Neuronal stem cell (in vitro differentiated cells): ENCODE data around the gene PLGRKT.

Experiments
- DNase-seq: peaks from one replicate; pipeline ENCODE4 v3.0.0-alpha.2; 2013; ENCODE audit warnings: low spot score
- H2AFZ ChIP-seq: one replicate; pipeline ENCODE4 v1.6.1; 2013; ENCODE audit warnings: mild to moderate bottlenecking, low read length, inconsistent platforms
- H2AK5ac ChIP-seq: 2 replicates; pipeline ENCODE4 v1.6.1; 2013; ENCODE audit warnings: low read depth, mild to moderate bottlenecking, inconsistent platforms, low read length, moderate library complexity, mixed read lengths
- H2BK120ac ChIP-seq: 2 replicates; pipeline ENCODE4 v1.6.1; 2013; ENCODE audit warnings: low read depth, mild to moderate bottlenecking, inconsistent platforms, low read length, moderate library complexity, mixed read lengths
- H2BK12ac ChIP-seq: one replicate; pipeline ENCODE4 v1.6.1; 2013; ENCODE audit warnings: low read length, inconsistent platforms
- H2BK15ac ChIP-seq: 2 replicates; pipeline ENCODE4 v1.6.1; 2013; ENCODE audit warnings: mild to moderate bottlenecking, low read length, inconsistent platforms, mixed read lengths
- H2BK5ac ChIP-seq: one replicate; pipeline ENCODE4 v1.6.1; 2013; ENCODE audit warnings: inconsistent platforms, mild to moderate bottlenecking, low read length, moderate library complexity
- H3K14ac ChIP-seq: one replicate; pipeline ENCODE4 v1.6.1; 2013; ENCODE audit warnings: low read length, inconsistent platforms
- H3K18ac ChIP-seq: 2 replicates; pipeline ENCODE4 v1.6.1; 2013; ENCODE audit warnings: low read length, inconsistent platforms
- H3K23ac ChIP-seq: 2 replicates; pipeline ENCODE4 v1.6.1; 2013; ENCODE audit warnings: low read depth, mild to moderate bottlenecking, mixed read lengths, low read length, inconsistent platforms; ENCODE audit not compliant: poor library complexity
- H3K27ac ChIP-seq: replicated peaks from 3 replicates; pipeline ENCODE4 v1.5.1; 2013; ENCODE audit warnings: low read length, inconsistent platforms
- H3K27me3 ChIP-seq, 3 experiments: 2 replicates each; pipeline ENCODE4 v1.6.1; 2013; ENCODE audit warnings: low read length in 3 of 3, mild to moderate bottlenecking in 2 of 3, inconsistent platforms in 1 of 3, low read depth in 1 of 3, mixed read lengths in 1 of 3, moderate library complexity in 1 of 3; ENCODE audit not compliant: control insufficient read depth in 3 of 3, insufficient read depth in 3 of 3
- H3K36me3 ChIP-seq, 2 donors: replicated peaks in 1 of 2; 2 replicates each; pipeline ENCODE4 v1.6.1; 2013; ENCODE audit warnings: low read length in 2 of 2; ENCODE audit not compliant: control insufficient read depth in 2 of 2, insufficient read depth in 2 of 2
- H3K4ac ChIP-seq: 2 replicates; pipeline ENCODE4 v1.6.1; 2013; ENCODE audit warnings: inconsistent platforms, mild to moderate bottlenecking, low read length, moderate library complexity
- H3K4me1 ChIP-seq, 2 donors: 1 replicate in 1 of 2; 2 replicates in 1 of 2; pipeline ENCODE4 v1.6.1; 2013; ENCODE audit warnings: low read length in 2 of 2, low read depth in 1 of 2; ENCODE audit not compliant: control insufficient read depth in 2 of 2, insufficient read depth in 1 of 2
- H3K4me2 ChIP-seq: one replicate; pipeline ENCODE4 v1.6.1; 2013; ENCODE audit warnings: mild to moderate bottlenecking, low read length, inconsistent platforms; ENCODE audit not compliant: insufficient read depth, poor library complexity, severe bottlenecking
- H3K4me3 ChIP-seq, 2 donors: 2 replicates each; pipeline ENCODE4 v1.5.1; 2013; ENCODE audit warnings: low read length in 2 of 2, mild to moderate bottlenecking in 2 of 2, inconsistent platforms in 1 of 2, moderate library complexity in 1 of 2
- H3K79me1 ChIP-seq: one replicate; pipeline ENCODE4 v1.6.1; 2013; ENCODE audit warnings: low read depth, mild to moderate bottlenecking, inconsistent platforms, low read length, moderate library complexity
- H3K9ac ChIP-seq: one replicate; pipeline ENCODE4 v1.6.1; 2013; ENCODE audit warnings: mild to moderate bottlenecking, low read depth, low read length, inconsistent platforms; ENCODE audit not compliant: poor library complexity
- H3K9me3 ChIP-seq, 2 donors: replicated peaks in 1 of 2; 2 replicates each; pipeline versions ENCODE3 to v1.6.1; 2013; ENCODE audit warnings: low read length in 2 of 2, mild to moderate bottlenecking in 2 of 2, inconsistent platforms in 1 of 2, low read depth in 1 of 2, mixed read lengths in 1 of 2, moderate library complexity in 1 of 2; ENCODE audit not compliant: control insufficient read depth in 2 of 2, insufficient read depth in 1 of 2
- H4K8ac ChIP-seq: one replicate; pipeline ENCODE4 v1.6.1; 2013; ENCODE audit warnings: low read depth, mild to moderate bottlenecking, inconsistent platforms, low read length, moderate library complexity
- H4K91ac ChIP-seq: one replicate; pipeline ENCODE4 v1.6.1; 2013; ENCODE audit warnings: low read length, low read depth, mild to moderate bottlenecking, inconsistent platforms; ENCODE audit not compliant: poor library complexity
- WGBS, 2 donors: extraction: QIAGEN DNeasy Blood & Tissue Kit; methylation state at CpG; one replicate each; pipeline ENCODE4 v1.1.7; 2013; ENCODE audit warnings: missing lambda C conversion rate in 2 of 2, mixed read lengths in 1 of 2; ENCODE audit not compliant: insufficient read length in 2 of 2, insufficient replicate concordance in 1 of 2; ENCODE audit errors: extremely low coverage in 2 of 2; 5-methylcytosine and 5-hydroxymethylcytosine counted together

Gene PLGRKT

DNA sequence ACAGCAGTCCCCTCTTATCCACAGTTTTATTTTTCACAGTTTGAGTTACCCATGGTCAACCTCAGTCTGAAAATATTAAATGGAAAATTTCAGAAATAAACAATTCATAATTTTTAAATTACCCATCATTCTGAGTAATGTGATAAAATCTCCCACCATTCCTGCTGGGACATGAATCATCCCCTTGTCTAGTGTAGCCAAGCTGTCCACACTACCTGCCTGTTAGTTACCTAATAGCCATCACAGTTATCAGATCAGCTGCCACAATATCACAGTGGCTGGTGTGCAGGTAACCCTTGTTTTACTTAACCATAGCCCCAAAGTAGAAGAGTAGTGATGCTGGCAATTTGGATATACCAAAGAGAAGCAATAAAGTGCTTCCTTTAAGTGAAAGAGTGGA, 10.7 kb downstream of the PLGRKT start:
- H3K36me3 ChIP-seq: peaks cover 2 to 15% of the 10 kb centered on the region in 2 donors
- DNase-seq: no peak
- no peak overlapping the region for H3K4ac ChIP-seq
- no peaks in the 10 kb centered on the region for H3K79me1 ChIP-seq
- H2BK5ac ChIP-seq: no peak overlapping the region
- no peak overlapping the region for H3K23ac ChIP-seq
- H2BK15ac ChIP-seq: no peak overlapping the region
- H4K8ac ChIP-seq: no peak overlapping the region
- H2BK120ac ChIP-seq: no peak overlapping the region
- H3K4me1 ChIP-seq: no peaks in the 10 kb centered on the region
- H4K91ac ChIP-seq: no peak overlapping the region
- H3K9me3 ChIP-seq: no peaks in the 10 kb centered on the region
- no peak overlapping the region for H2AK5ac ChIP-seq
- no peaks in the 10 kb centered on the region for H3K27me3 ChIP-seq
- H2AFZ ChIP-seq: no peak overlapping the region
- H2BK12ac ChIP-seq: no peak overlapping the region
- no peak overlapping the region for H3K4me2 ChIP-seq
- H3K4me3 ChIP-seq: no peak overlapping the region
- H3K18ac ChIP-seq: no peak overlapping the region
- no peak overlapping the region for H3K9ac ChIP-seq
- no peak overlapping the region for H3K27ac ChIP-seq
- H3K14ac ChIP-seq: no peak overlapping the region

DNA sequence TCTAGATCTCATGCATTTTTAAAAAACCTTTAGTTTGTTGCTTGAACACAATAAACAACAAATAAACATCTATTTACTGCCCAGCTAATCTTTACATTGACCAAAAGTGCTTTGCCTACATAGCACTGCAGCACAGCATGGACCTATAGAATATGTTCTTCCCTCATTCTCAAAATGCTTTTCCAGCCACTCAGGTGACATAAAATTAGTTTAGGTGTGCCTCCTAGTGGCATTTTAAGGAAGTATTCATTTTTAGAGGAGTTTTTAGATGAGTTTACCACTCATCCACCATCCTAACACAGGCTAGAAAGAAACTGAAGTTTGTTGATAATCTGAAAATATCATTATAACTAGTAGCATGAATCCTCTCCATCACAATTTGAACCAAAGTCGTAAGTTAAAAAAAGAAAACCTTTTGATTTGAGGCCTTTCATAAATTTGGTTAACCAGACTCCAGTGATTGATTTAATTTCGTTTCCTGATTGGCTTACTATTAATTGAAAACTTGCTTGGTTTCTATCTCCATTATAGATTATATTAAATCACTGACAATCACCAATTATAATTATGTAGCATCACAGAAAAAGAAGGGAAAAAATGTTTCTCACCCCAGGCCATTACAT, 12.6 kb downstream of the PLGRKT start:
- Histone ChIP-seq H3K4me3 (no peak overlapping the region), H2BK15ac (no peak overlapping the region), H3K4me1 (peaks cover 0 to 3% of the 10 kb centered on the region in 2 donors), H2BK5ac (no peak overlapping the region), H2BK12ac (no peak overlapping the region), H3K27ac (no peak overlapping the region), H3K9ac (no peak overlapping the region), H3K27me3 (no peaks in the 10 kb centered on the region), H2AK5ac (no peak overlapping the region), H3K79me1 (no peaks in the 10 kb centered on the region), H3K18ac (no peak overlapping the region), H3K9me3 (no peaks in the 10 kb centered on the region), H3K36me3 (peaks cover 2 to 4% of the 10 kb centered on the region in 2 donors), H3K4ac (no peak overlapping the region), H4K8ac (no peak overlapping the region), H4K91ac (no peak overlapping the region), H2BK120ac (no peak overlapping the region), H3K23ac (no peak overlapping the region), H2AFZ (no peak overlapping the region), H3K4me2 (no peak overlapping the region), H3K14ac (no peak overlapping the region)
- DNase-seq: no peak
- no CpG with 5 or more reads among the region's 2 CpGs for WGBS, 2 donors

DNA sequence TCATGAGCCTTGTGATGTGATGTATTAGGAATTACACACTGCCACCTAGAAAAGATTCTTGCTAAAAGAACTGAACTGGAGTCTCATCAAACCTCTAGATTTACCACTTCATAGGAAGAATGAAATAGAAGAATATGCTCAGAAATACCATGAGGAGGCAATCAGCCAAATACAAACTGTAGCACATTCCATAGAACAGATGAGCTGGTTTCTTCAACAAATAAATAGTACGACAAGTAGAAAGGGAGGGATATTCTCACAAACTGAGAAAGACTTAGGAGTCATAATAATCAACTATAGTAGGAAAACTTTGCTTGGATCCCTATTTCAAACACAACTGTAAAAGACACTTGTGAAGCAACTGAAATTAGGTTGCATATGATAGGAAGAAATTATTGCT, 15.4 kb downstream of the PLGRKT start:
- H3K4me1 ChIP-seq: peaks cover 0 to 3% of the 10 kb centered on the region in 2 donors
- WGBS, 2 donors: no CpG with 5 or more reads among the region's 1 CpG
- peaks cover 0 to 1% of the 10 kb centered on the region in 2 donors for H3K36me3 ChIP-seq
- no peak overlapping the region for H3K4ac ChIP-seq
- H3K18ac ChIP-seq: no peak overlapping the region
- H2AK5ac ChIP-seq: no peak overlapping the region
- no peak overlapping the region for H3K27ac ChIP-seq
- no peak overlapping the region for H2BK12ac ChIP-seq
- H3K23ac ChIP-seq: no peak overlapping the region
- no peak for DNase-seq
- no peak overlapping the region for H3K4me3 ChIP-seq
- peaks cover 0 to 4% of the 10 kb centered on the region in 2 donors for H3K9me3 ChIP-seq
- H3K9ac ChIP-seq: no peak overlapping the region
- no peak overlapping the region for H3K4me2 ChIP-seq
- H4K8ac ChIP-seq: no peak overlapping the region
- no peak overlapping the region for H2BK15ac ChIP-seq
- no peaks in the 10 kb centered on the region for H3K79me1 ChIP-seq
- no peaks in the 10 kb centered on the region for H3K27me3 ChIP-seq
- no peak overlapping the region for H2BK120ac ChIP-seq
- no peak overlapping the region for H2AFZ ChIP-seq
- no peak overlapping the region for H2BK5ac ChIP-seq
- no peak overlapping the region for H4K91ac ChIP-seq
- H3K14ac ChIP-seq: no peak overlapping the region

DNA sequence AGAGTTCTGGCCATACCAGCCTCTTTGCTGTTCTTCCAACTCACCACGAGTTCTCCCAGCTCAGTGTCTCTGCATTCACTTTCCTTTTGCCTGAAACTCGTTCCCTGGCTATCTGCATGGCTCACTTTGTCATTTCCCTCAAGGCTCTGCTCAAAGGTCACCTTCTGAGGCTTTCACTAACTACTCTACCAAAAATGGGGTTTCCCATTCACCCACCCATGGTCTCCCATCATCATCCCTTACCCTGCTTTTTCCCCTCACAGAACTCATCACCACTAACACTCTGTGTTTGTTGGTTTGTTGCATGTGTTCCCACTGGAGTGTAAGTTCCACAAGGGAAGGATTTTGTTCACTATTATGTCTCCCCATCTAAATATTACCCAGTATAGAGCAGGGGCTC, 16.6 kb downstream of the PLGRKT start:
- no peaks in the 10 kb centered on the region for H3K27me3 ChIP-seq
- no peak overlapping the region for H3K23ac ChIP-seq
- no CpG with 5 or more reads among the region's 2 CpGs for WGBS, 2 donors
- peaks cover 0 to 4% of the 10 kb centered on the region in 2 donors for H3K9me3 ChIP-seq
- no peaks in the 10 kb centered on the region for H3K79me1 ChIP-seq
- no peak overlapping the region for H4K8ac ChIP-seq
- H2BK15ac ChIP-seq: no peak overlapping the region
- H3K4me3 ChIP-seq: no peak overlapping the region
- H2AFZ ChIP-seq: no peak overlapping the region
- no peak overlapping the region for H3K27ac ChIP-seq
- DNase-seq: no peak
- H2BK12ac ChIP-seq: no peak overlapping the region
- no peak overlapping the region for H2AK5ac ChIP-seq
- no peak overlapping the region for H4K91ac ChIP-seq
- peaks cover 3 to 8% of the 10 kb centered on the region in 2 donors for H3K4me1 ChIP-seq
- no peak overlapping the region for H2BK5ac ChIP-seq
- H3K36me3 ChIP-seq: peaks cover 0 to 1% of the 10 kb centered on the region in 2 donors
- H3K4me2 ChIP-seq: no peak overlapping the region
- H3K9ac ChIP-seq: no peak overlapping the region
- H3K4ac ChIP-seq: no peak overlapping the region
- H2BK120ac ChIP-seq: no peak overlapping the region
- no peak overlapping the region for H3K18ac ChIP-seq
- H3K14ac ChIP-seq: no peak overlapping the region
